Endometrial microvascular endothelial cells (primary cell): ENCODE measurements around the gene TXNL4A. TPM values are rescaled to one million over a fixed set of nuclear protein-coding genes. Genes with fewer than 3 reads are reported as not detected.

ENCODE experiments used
- in situ Hi-C: cut with HindIII; loops from 2 replicates; pipeline ENCODE4 v1.10.0; 2017; ENCODE audit warnings: low sequenced_read_pairs, low pct_unique_long_range_greater_than_20kb; ENCODE audit errors: inconsistent ontology term
- total RNA-seq: library from RNA; depleted of rRNA; stranded (reverse); fragments of >200 nt; gene quantifications from one replicate; pipeline ENCODE4 v1.2.3, GENCODE V29; 2015; ENCODE audit errors: inconsistent ontology term

TXNL4A gene
- total RNA-seq, 1 donor from 2014 or later, result 59.3 TPM

DNA sequence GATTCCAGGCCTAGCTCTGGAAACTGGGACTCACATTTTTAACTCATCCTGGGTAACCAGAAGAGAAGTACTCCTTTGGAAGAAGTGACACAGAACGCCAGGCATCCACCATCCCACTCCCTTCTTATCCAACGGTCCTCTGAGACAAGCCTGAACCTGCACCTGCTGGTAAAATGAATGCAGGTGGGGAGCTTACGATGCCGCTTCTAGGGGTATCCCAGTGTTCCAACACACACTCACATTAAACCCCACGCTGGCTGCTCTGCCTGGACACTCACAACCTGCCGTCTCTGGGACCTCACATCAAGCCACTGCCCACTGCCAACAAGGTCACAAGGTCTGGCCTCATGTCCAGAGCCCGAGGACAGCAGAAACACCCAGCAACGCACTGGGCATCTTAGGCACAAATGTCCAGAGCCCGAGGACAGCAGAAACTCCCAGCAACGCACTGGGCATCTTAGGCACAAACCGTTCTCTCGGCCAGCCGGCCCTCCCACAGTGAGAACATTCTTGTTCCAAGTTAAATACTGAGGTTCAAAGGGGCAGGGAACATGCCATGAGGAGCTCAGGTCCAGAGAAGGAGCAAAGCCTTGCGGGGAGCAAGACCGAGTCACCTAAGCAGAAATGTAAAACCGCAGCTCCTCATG, 46.8 kb downstream of the TXNL4A start:
- in situ Hi-C loops, result no loop called here

GRCh38 chr18:79940814-79941472, 47.4 kb downstream of the TXNL4A start:
- in situ Hi-C loops, result no loop called here

DNA sequence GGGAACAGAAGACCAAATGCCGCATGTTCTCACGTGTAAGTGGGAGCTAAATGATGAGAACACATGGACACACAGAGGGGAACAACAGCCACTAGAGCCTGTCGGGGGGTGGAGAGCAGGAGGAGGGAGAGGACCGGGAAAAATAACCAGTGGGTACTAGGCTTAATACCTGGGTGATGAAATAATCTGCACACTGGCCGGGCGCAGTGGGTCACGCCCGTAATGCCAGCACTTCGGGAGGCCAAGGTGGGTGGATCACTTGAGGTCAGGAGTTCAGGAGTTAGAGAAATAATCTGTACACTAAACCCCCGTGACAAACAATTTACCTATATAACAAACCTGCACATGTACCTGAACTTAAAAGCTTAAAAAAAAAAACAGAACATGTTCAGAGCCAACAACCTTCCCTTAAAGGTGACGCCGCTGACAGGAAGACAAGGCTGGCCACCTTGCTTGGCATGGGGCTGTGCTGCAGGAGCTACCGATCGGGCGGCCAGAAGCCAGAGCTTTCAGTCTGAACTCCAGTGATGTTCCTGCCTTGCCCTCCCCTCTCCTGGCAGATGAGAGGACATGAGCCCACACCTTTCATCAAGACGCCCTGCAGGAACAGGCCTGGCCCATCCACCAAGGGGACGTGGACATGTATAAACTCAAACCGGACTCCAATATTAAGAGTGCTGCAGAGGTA, 48.1 kb downstream of the TXNL4A start:
- in situ Hi-C loops, result no loop called here

DNA sequence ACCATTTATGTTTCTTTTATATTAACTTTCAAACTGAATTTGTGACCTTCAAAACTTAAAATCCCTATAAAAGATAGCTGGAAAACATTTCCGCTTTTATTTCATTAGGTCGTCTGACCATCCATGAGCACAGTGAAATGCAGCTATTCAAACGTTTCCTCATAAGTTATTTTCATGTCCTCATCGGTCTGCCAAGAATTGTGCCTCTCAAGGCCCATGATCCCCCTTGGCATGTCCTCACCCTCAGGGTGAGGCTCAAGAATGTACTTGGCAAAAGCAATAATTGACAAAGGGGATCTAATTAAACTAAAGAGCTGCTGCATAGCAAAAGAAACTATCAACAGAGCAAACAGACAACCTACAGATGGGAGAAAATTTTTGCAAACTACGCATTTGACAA, 49.3 kb downstream of the TXNL4A start:
- in situ Hi-C loops, result no loop called here

- in situ Hi-C loops, result no loop called here
Observed at GRCh38 chr18:79938196-79938595, 50.2 kb downstream of the TXNL4A start.

DNA sequence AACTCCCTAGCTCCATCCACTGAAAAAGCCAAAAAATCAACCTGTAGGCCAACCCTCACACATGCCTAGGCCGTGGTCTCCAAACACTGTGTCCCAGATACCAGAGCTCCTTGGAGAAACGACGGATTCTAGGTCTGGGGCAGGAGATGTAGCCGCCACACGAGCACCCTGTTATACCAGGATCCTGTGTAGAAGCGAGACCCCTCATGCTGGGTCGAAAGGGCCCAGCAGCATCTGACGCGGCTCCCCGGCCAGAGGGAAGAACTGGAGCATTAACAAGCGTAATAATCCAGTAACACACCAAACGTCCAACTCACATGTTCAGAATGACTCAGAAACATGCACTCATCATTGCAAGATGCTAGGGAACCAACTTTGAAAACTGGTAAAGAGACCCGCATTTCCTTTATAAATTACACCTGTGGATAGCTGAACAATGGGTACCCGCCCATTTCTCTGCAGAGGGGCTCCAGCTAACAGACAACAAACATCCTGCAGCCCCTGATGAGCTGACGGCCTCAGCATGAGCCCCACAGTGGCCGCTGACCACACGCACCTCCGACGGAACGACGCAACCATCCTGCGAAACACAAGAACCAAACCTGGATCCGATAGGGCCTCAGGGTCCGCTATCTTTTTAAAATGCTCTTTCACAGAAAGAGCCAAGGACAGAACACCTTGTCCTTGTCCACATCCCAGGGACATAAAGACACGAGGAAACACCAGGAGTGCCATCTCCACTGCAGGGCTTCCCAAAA, 51.1 kb downstream of the TXNL4A start:
- in situ Hi-C loops, result no loop called here

DNA sequence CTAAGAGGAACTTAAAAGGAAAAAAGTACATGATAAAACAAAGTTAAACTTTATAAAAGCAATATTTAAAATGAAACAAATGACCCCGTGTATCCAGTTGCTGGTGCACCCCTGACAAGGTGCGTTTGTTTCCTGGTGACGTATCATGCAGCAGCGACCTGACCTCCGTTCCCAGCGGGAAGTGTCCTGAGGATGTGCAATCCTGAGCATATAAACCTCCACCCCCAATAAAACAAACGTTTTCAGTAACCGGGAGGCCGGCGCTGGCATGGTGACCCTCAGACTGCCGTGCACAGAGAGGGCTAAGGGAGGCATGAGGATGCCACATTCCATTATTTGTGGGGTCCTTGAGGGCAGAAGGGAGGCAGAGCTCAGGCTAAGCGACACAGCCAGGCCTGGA, 51.7 kb downstream of the TXNL4A start:
- in situ Hi-C loops, result no loop called here

DNA sequence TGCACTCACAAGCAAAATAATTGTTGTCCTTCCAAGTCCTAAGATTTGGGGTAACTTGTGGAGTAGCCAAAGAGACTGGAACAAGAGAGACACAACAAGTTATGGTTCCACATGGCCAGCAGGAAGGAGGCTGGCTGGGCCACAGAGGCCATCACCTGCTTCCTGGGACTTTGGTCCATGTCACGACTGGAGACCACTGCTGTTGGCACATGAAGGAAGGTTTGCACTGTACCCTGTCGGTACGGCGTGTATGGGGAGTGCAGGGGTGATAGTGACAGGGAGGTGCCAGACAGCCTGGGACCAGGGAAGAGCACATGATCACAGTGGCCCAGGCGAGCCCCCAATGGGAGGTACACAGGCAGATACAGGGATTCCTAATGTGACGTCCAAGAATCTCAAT, 52.4 kb downstream of the TXNL4A start:
- in situ Hi-C loops, result no loop called here

DNA sequence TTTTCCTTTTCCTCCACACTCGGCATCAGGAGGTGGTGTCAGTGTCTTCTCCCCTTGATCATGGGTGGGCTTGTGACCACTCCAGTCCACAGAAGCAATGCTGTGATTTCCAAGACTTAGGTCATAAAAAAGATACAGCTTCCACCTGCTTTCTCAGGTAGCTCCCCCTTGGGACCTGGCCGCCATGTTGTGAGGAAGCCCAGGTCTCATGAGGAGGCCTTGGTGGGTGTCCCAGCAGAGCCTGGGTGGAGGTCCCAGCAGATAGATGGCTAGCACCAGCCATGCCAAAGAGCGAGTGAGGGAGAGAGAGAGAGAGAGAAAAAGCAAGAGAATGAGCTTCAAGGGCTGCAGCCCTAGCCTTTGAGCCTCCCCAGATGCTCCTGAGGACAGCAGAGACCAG, 52.9 kb downstream of the TXNL4A start:
- in situ Hi-C loops, result no loop called here

GRCh38 chr18:79935098-79935480, 53.3 kb downstream of the TXNL4A start:
- in situ Hi-C loops, result no loop called here

GRCh38 chr18:79934311-79935097, 53.9 kb downstream of the TXNL4A start:
- in situ Hi-C loops, result no loop called here

DNA sequence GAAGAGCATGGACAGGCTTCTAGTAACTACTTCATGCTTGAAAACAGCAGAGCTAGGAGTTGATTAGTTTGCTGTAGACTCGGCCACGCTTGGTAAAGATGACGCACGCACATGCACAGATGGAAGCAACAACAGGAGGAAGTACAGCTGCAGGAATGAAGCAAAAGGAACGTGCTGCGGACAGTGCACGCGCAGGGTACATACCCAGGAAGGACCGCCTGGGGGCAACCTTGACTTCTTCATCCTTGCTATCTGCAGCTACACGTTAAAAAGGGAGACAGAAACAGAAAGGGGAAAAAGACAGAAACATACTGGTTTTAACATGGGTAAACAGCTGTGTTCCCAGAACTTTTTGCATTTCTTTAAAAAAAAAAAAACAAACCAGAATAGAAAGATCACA, 54.6 kb downstream of the TXNL4A start:
- in situ Hi-C loops, result no loop called here

GRCh38 chr18:79932907-79933306, 55.5 kb downstream of the TXNL4A start:
- in situ Hi-C loops, result no loop called here

DNA sequence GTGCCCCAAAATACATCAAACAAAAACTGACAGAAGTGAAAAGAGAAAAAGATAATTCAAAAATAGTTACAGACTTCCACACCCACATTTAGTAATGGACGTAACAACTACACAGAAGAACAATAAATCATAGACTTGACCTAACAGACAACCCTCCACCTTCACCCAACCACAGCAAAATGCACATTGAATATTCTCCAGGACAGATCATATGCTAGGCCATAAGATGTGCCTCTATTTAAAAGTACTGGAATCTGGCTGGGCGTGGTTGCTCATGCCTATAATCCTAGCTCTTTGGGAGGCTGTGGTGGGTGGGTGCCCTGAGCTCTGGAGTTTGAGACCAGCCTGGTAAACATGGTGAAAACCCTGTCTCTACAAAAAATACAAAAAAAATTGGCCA, 56.9 kb downstream of the TXNL4A start:
- in situ Hi-C loops, result no loop called here

DNA sequence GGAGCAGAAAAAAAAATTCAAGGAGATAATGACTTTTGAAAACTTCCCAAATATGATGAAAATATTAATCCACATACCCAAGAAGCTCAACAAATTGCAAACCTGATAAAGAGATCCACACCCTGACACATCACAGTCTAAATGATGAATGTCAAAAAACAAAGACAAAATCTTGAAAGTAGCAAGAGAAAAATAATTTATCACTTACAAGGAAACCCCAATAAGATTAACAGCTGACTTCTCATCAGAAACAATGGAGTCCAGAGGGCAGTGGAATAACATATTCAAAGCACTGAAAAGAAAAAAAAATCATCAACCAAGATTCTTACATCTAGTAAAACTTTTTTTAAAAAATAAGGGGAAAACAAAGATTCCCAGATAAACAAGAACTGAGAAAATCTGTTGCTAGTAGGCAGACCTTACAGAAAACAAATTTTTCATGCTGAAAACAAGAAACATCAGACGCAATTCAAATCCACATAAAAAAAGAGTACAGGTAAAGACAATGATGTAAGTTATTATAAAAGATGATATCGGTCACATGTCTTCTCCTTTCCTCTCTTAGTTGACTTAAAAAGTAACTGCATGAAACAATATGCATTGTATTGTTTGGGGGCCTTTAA, 58.2 kb downstream of the TXNL4A start:
- in situ Hi-C loops, result no loop called here

DNA sequence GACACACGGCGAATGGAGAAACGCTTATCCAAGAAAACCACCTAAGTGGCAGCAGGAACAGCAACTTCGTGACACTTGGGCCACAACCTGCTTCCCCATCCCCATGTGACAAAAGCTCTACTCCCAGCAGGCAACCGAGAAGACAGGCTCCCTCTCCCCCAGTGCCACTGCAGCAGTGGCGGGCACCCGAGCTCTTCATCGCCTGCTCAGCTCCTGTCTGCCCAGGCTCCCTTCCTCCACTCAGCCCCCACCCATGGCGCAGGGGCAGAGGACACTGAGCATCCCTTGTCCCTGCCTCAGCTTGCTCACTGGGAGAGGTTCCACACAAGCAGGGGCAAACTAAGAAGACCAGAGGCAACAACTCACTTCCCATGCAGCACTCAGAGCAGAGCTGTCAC, 59.8 kb downstream of the TXNL4A start:
- in situ Hi-C loops, result no loop called here

DNA sequence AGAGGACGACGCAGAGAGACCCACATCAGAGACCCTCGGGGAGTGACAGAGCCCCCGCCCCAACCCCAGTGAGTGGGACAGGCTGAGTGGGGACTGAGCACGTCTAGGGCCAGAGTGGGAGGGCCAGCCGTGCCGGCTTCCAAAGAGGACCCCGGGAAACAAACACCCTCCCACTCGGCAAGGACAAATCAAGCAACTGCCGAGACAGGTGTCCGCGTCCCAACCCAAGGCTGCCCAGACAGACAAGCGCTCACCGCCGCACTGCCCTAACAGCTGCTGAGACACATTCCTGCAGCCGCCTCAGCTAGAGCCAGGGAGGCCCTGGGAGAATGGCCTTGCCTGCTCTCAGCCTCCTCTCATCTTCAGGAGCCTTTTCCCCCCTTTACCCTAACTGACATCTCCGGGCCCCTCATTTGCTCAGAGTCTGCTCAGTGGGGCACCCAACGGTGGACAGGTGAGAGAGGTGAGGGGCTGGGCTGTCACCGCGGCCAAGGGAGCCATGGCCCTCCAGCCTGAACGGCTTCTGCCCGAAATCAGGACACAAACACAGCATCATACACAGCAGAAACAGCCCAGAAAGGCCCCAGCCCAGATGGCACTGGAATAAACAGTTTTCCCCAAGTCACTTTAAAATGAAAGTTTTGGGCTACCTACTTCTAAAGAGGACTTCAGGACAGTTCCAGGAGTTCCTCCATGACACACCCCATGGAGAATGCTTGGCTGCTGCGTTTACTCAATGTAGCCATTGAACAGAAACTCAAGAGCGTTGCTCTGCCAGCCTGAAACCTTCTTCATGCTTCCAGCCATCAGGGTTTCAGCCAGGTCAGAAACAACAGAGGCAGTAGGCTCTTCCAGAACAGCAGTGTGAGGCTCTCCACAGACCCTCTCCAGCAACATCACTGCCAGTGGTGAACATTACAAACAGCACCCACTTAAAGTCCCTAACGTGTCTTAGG, 60.5 kb downstream of the TXNL4A start:
- in situ Hi-C loops, result no loop called here
